Neural progenitor cell (in vitro differentiated cells): ENCODE results near the gene NDUFB2. TPM values are rescaled to one million over a fixed set of nuclear protein-coding genes. Genes with fewer than 3 reads are reported as not detected.

Source experiments
- DNase-seq: peaks from one replicate; pipeline ENCODE4 v3.0.0-alpha.2; 2016; ENCODE audit warnings: low spot score
- H2AFZ ChIP-seq: fragments of 200-600 bp; sonication (generic); replicated peaks from 2 replicates; pipeline ENCODE4 v1.6.1; 2016; ENCODE audit warnings: antibody characterized with exemption
- H3F3A ChIP-seq: fragments of 200-600 bp; sonication (generic); 2 replicates; pipeline ENCODE4 v1.6.1; 2016; ENCODE audit warnings: antibody characterized with exemption, low read depth
- H3K27ac ChIP-seq: fragments of 200-600 bp; sonication (generic); 2 replicates; pipeline ENCODE4 v1.5.1; 2016; ENCODE audit warnings: mild to moderate bottlenecking
- H3K27me3 ChIP-seq: fragments of 200-600 bp; sonication (generic); 2 replicates; pipeline ENCODE4 v1.6.1; 2016; ENCODE audit warnings: mild to moderate bottlenecking, moderate library complexity
- H3K36me3 ChIP-seq: fragments of 200-600 bp; sonication (generic); 2 replicates; pipeline ENCODE4 v1.5.1; 2016
- H3K4me1 ChIP-seq: fragments of 200-600 bp; sonication (generic); 2 replicates; pipeline ENCODE4 v1.6.1; 2016; ENCODE audit warnings: mixed run types
- H3K4me2 ChIP-seq: fragments of 200-600 bp; sonication (generic); 2 replicates; pipeline ENCODE4 v1.6.1; 2016
- H3K4me3 ChIP-seq: fragments of 200-600 bp; sonication (generic); 2 replicates; pipeline ENCODE4 v1.5.1; 2016
- H3K79me2 ChIP-seq: fragments of 200-600 bp; sonication (generic); 2 replicates; pipeline ENCODE4 v1.6.1; 2016; ENCODE audit warnings: low read depth
- H3K9ac ChIP-seq: fragments of 200-600 bp; sonication (generic); 2 replicates; pipeline ENCODE4 v1.6.1; 2016
- H3K9me3 ChIP-seq: fragments of 200-600 bp; sonication (generic); 2 replicates; pipeline ENCODE4 v1.5.1; 2016; ENCODE audit warnings: low read depth
- H4K20me1 ChIP-seq: fragments of 200-600 bp; sonication (generic); 2 replicates; pipeline ENCODE4 v1.6.1; 2016; ENCODE audit warnings: low read depth
- H3K27ac Mint-ChIP-seq: 3 replicates; pipeline ENCODE4 v1.8.0; 2021; ENCODE audit warnings: mixed read lengths
- H3K27me3 Mint-ChIP-seq: 2 replicates; pipeline ENCODE4 v1.8.0; 2022; ENCODE audit warnings: low read depth, mild to moderate bottlenecking, inconsistent platforms, moderate library complexity, mixed read lengths; ENCODE audit not compliant: insufficient read depth
- H3K36me3 Mint-ChIP-seq: 3 replicates; pipeline ENCODE4 v1.8.0; 2021; ENCODE audit warnings: mixed read lengths
- H3K4me1 Mint-ChIP-seq: 3 replicates; pipeline ENCODE4 v1.8.0; 2021; ENCODE audit warnings: mixed read lengths
- H3K4me3 Mint-ChIP-seq: 3 replicates; pipeline ENCODE4 v1.8.0; 2021; ENCODE audit warnings: mild to moderate bottlenecking, moderate library complexity, mixed read lengths
- H3K9me3 Mint-ChIP-seq: 3 replicates; pipeline ENCODE4 v1.8.0; 2020; ENCODE audit warnings: mixed read lengths
- CTCF ChIP-seq: fragments of 200-600 bp; sonication (generic); IDR thresholded peaks from 2 replicates; pipeline ENCODE4 v1.5.1; 2017; ENCODE audit warnings: antibody characterized with exemption, mild to moderate bottlenecking
- EZH2 ChIP-seq: fragments of 200-600 bp; sonication (generic); IDR thresholded peaks from 2 replicates; pipeline ENCODE4 v1.6.1; 2017; ENCODE audit warnings: antibody characterized with exemption, mild to moderate bottlenecking, moderate library complexity
- EZH2phosphoT487 ChIP-seq: fragments of 200-600 bp; sonication (generic); IDR thresholded peaks from 2 replicates; pipeline ENCODE4 v1.6.1; 2017; ENCODE audit warnings: antibody characterized with exemption
- total RNA-seq: library from RNA; depleted of rRNA; stranded (reverse); fragments of >200 nt; gene quantifications from 2 replicates; pipeline ENCODE4 v1.2.3, GENCODE V29; 2015; ENCODE audit warnings: low replicate concordance

The NDUFB2 gene
- total RNA-seq, 1 donor from 2014 or later = 241 TPM

- Mint-ChIP-seq H3K4me1 (peaks cover 22% of the 10 kb centered on the region), H3K4me3 (peak overlapping the region; percentile 99), H3K27ac (peak overlapping the region; percentile 46), H3K9me3 (no peaks in the 10 kb centered on the region), H3K36me3 (peaks cover 5% of the 10 kb centered on the region), H3K27me3 (no peaks in the 10 kb centered on the region)
- Histone ChIP-seq H2AFZ (peak overlapping the region; percentile 90), H3K4me2 (peak overlapping the region; percentile 92), H3K79me2 (peaks cover 41% of the 10 kb centered on the region), H3K27ac (no peak overlapping the region), H3K27me3 (no peaks in the 10 kb centered on the region), H3K4me3 (peak overlapping the region; percentile 82), H3K36me3 (no peaks in the 10 kb centered on the region), H3K4me1 (peaks cover 5% of the 10 kb centered on the region), H3K9me3 (no peaks in the 10 kb centered on the region), H4K20me1 (peaks cover 22% of the 10 kb centered on the region), H3F3A (no peaks in the 10 kb centered on the region), H3K9ac (no peak overlapping the region)
- DNase-seq = peak; percentile 97
- TF ChIP-seq CTCF (no peak), EZH2 (no peak), EZH2phosphoT487 (no peak)
Observed at GRCh38 chr7:140696024-140696679, 356 bp upstream of the NDUFB2 start.

GRCh38 chr7:140697447-140698143 lies 1.1 kb downstream of the NDUFB2 start:
- Histone ChIP-seq H3K27me3 (no peaks in the 10 kb centered on the region), H3K27ac (no peak overlapping the region), H3K4me2 (peak overlapping the region; percentile 92), H3K79me2 (peaks cover 55% of the 10 kb centered on the region), H3K4me1 (peaks cover 5% of the 10 kb centered on the region), H4K20me1 (peaks cover 22% of the 10 kb centered on the region), H3K36me3 (no peaks in the 10 kb centered on the region), H3K9me3 (no peaks in the 10 kb centered on the region), H2AFZ (peak overlapping the region; percentile 90), H3F3A (no peaks in the 10 kb centered on the region), H3K4me3 (peak overlapping the region; percentile 82), H3K9ac (peak overlapping the region; percentile 66)
- Mint-ChIP-seq H3K9me3 (no peaks in the 10 kb centered on the region), H3K27me3 (no peaks in the 10 kb centered on the region), H3K4me3 (peak overlapping the region; percentile 99), H3K36me3 (peaks cover 7% of the 10 kb centered on the region), H3K4me1 (peaks cover 22% of the 10 kb centered on the region), H3K27ac (peak overlapping the region; percentile 57)
- TF ChIP-seq CTCF (no peak), EZH2phosphoT487 (no peak), EZH2 (no peak)
- no peak for DNase-seq

GRCh38 chr7:140698477-140698876 lies 2.0 kb downstream of the NDUFB2 start:
- H3K4me3 Mint-ChIP-seq = peak overlapping the region; percentile 99
- H3K9me3 Mint-ChIP-seq = no peaks in the 10 kb centered on the region
- Histone ChIP-seq H3K4me2 (no peak overlapping the region), H4K20me1 (peaks cover 22% of the 10 kb centered on the region), H3F3A (no peaks in the 10 kb centered on the region), H3K27me3 (no peaks in the 10 kb centered on the region), H3K79me2 (peaks cover 56% of the 10 kb centered on the region), H3K4me3 (no peak overlapping the region), H3K27ac (no peak overlapping the region), H3K9ac (no peak overlapping the region), H2AFZ (no peak overlapping the region), H3K36me3 (no peaks in the 10 kb centered on the region), H3K4me1 (peaks cover 5% of the 10 kb centered on the region), H3K9me3 (no peaks in the 10 kb centered on the region)
- no peak overlapping the region for H3K27ac Mint-ChIP-seq
- TF ChIP-seq EZH2phosphoT487 (no peak), EZH2 (no peak), CTCF (no peak)
- no peak for DNase-seq
- peaks cover 22% of the 10 kb centered on the region for H3K4me1 Mint-ChIP-seq
- no peaks in the 10 kb centered on the region for H3K27me3 Mint-ChIP-seq
- H3K36me3 Mint-ChIP-seq = peaks cover 9% of the 10 kb centered on the region
